ENCODE data around the gene NTPCR. TPM values are rescaled to one million over a fixed set of nuclear protein-coding genes. Genes with fewer than 3 reads are reported as not detected.

NTPCR gene
- total RNA-seq, 1 experiment from 2014 or later, result 45.3 TPM

DNA sequence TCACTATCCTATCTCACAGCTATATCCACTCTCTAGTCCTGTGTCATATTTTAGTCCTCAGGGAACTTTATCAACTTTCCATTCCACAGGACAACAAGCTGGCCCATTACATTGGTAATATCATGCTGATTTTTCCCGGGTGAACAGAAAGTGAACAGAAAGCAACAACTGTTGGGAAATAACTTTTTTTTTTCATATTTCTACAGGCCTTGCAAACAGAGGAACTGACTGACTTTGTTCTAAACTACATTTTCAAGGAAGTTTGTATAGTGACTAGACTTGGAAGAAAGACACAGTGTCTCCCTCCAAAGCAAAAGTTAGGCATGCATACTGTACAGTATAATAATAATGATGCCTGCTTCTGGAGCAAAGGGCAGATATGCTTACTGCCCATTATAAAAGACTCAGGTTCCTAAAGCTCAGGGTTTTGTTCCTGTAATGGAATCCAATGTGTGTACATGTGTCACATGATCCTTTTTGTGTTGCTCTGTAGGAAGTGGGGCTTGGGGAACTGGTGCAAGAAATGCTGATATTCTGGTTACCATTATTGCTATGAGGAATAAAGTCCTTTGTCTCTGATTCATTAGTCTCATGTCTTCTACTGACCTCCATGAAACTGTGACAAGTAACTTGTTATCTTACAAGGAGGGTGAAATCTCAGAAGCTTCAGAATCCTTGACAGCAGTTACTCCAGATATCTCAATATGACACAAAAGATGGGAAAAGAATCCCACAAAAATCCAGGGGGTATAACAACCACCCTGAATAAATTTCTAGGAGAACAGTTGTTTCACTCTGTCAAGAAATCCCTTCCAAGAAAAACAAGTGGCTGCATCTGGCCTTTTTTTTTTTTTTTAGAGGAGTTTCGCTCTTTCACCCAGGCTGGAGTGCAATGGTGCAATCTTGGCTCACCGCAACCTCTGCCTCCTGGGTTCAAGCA is 17.7 kb upstream of the NTPCR start:
- Histone ChIP-seq H3K79me2 (ENCODE audit: low read depth) (no peaks in the 10 kb centered on the region), H3K27me3 (ENCODE audit: insufficient read depth, low read depth) (no peaks in the 10 kb centered on the region; the same call in 1 of the 2 replicates), H3K4me1 (replicated peaks; ENCODE audit: insufficient read depth) (no peaks in the 10 kb centered on the region), H3F3A (ENCODE audit: insufficient read depth, low read depth) (no peaks in the 10 kb centered on the region), H3K27ac (no peak overlapping the region), H3K36me3 (ENCODE audit: low read depth) (no peaks in the 10 kb centered on the region), H2AFZ (no peak overlapping the region), H3K4me3 (no peak overlapping the region), H3K4me2 (no peak overlapping the region), H4K20me1 (ENCODE audit: insufficient read depth) (no peaks in the 10 kb centered on the region), H3K9me2 (ENCODE audit: insufficient read depth) (no peaks in the 10 kb centered on the region), H3K9me3 (ENCODE audit: insufficient read depth, low read depth) (no peaks in the 10 kb centered on the region)
- intact Hi-C loops (cut with micrococcal nuclease; ENCODE audit: unreplicated experiment), result no loop called here
- DNase-seq, result no peak
- ChIA-PET POLR2A (ENCODE audit: unreplicated experiment) (no interaction called here), CTCF (no interaction called here)
- TF ChIP-seq, protein P1, sequence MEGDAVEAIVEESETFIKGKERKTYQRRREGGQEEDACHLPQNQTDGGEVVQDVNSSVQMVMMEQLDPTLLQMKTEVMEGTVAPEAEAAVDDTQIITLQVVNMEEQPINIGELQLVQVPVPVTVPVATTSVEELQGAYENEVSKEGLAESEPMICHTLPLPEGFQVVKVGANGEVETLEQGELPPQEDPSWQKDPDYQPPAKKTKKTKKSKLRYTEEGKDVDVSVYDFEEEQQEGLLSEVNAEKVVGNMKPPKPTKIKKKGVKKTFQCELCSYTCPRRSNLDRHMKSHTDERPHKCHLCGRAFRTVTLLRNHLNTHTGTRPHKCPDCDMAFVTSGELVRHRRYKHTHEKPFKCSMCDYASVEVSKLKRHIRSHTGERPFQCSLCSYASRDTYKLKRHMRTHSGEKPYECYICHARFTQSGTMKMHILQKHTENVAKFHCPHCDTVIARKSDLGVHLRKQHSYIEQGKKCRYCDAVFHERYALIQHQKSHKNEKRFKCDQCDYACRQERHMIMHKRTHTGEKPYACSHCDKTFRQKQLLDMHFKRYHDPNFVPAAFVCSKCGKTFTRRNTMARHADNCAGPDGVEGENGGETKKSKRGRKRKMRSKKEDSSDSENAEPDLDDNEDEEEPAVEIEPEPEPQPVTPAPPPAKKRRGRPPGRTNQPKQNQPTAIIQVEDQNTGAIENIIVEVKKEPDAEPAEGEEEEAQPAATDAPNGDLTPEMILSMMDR (conservative IDR thresholded peaks at IDR 0.05), result no peak
- no peak for TF ChIP-seq EZH2 (IDR thresholded peaks at IDR 0.05; ENCODE audit: low read depth)
- BruUV-seq (replicated peaks), result no TSS peak

DNA sequence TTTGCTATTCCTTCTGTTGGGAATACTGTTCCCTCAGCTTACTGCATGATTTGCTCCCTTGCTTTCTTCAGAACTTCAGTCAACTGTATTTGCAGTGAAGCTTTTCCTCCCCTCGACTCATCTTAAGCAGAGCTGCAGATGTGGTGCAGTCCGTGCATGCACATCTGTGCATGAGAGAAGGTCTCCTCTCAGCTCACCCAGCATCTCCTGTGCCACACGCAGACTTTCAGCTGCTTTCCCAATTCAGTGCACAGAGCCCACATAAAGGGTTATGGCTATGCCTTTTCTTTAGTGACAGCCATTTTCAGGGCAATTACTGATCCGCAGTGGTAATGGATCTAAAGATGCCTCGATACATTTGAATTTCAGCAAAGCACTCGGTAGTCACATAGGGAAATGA is 13.5 kb upstream of the NTPCR start:
- no peaks in the 10 kb centered on the region for H3F3A ChIP-seq (ENCODE audit: insufficient read depth, low read depth)
- H3K4me3 ChIP-seq, result no peak overlapping the region
- H3K9me2 ChIP-seq (ENCODE audit: insufficient read depth), result no peaks in the 10 kb centered on the region
- H3K27ac ChIP-seq, result no peak overlapping the region
- intact Hi-C loops (cut with micrococcal nuclease; ENCODE audit: unreplicated experiment), result no loop called here
- POLR2A ChIA-PET (ENCODE audit: unreplicated experiment), result no interaction called here
- TF ChIP-seq, protein P1 (conservative IDR thresholded peaks at IDR 0.05), result no peak
- no peak for TF ChIP-seq EZH2 (IDR thresholded peaks at IDR 0.05; ENCODE audit: low read depth)
- BruUV-seq (replicated peaks), result no TSS peak
- H3K4me2 ChIP-seq, result no peak overlapping the region
- H3K36me3 ChIP-seq (ENCODE audit: low read depth), result no peaks in the 10 kb centered on the region
- no peaks in the 10 kb centered on the region for H3K4me1 ChIP-seq (replicated peaks; ENCODE audit: insufficient read depth)
- no peaks in the 10 kb centered on the region for H3K9me3 ChIP-seq (ENCODE audit: insufficient read depth, low read depth)
- CTCF ChIA-PET, result no interaction called here
- DNase-seq, result no peak
- H3K27me3 ChIP-seq (ENCODE audit: insufficient read depth, low read depth), result no peaks in the 10 kb centered on the region
- H2AFZ ChIP-seq, result no peak overlapping the region
- no peaks in the 10 kb centered on the region for H4K20me1 ChIP-seq (ENCODE audit: insufficient read depth)
- no peaks in the 10 kb centered on the region for H3K79me2 ChIP-seq (ENCODE audit: low read depth)

DNA sequence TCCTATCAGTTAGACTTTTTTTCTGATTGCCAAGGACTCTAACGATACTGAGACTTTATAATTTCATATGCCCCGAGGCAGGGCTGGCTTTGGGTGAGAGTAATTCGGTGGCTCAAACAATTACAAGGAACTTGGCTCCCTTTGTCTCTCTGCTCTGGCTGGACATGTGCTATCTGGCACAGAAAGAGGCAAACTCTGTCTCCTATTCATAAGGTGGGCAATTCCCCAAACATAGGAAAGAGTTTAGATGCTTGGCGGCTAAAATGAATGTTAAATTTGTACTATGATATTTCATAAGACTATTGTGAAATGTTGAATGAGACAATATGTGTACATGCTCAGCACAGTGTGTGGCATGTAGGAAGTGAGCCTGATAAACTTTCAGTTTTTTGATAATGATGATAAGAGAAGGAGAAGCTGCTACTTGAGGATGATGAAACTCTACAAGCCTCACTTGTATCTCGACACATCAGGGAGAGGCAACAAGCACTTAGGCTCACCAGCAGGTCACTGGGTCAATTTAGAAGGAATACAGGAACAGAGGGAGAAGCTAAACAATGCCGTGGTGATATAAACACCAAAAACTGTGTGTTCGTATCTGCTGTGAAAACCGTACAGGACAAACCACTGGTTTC is 12.6 kb upstream of the NTPCR start:
- Histone ChIP-seq H3K4me1 (replicated peaks; ENCODE audit: insufficient read depth) (no peaks in the 10 kb centered on the region), H3K36me3 (ENCODE audit: low read depth) (no peaks in the 10 kb centered on the region), H3K27me3 (ENCODE audit: insufficient read depth, low read depth) (no peaks in the 10 kb centered on the region), H3K9me2 (ENCODE audit: insufficient read depth) (no peaks in the 10 kb centered on the region), H3K27ac (no peak overlapping the region), H2AFZ (no peak overlapping the region), H4K20me1 (ENCODE audit: insufficient read depth) (no peaks in the 10 kb centered on the region), H3F3A (ENCODE audit: insufficient read depth, low read depth) (no peaks in the 10 kb centered on the region), H3K79me2 (ENCODE audit: low read depth) (no peaks in the 10 kb centered on the region), H3K4me3 (no peak overlapping the region), H3K9me3 (ENCODE audit: insufficient read depth, low read depth) (no peaks in the 10 kb centered on the region), H3K4me2 (no peak overlapping the region; the same call in 1 of the 2 replicates)
- BruUV-seq (replicated peaks), result no TSS peak
- TF ChIP-seq, protein P1 (conservative IDR thresholded peaks at IDR 0.05), result no peak
- no peak for TF ChIP-seq EZH2 (IDR thresholded peaks at IDR 0.05; ENCODE audit: low read depth)
- CTCF ChIA-PET, result no interaction called here
- no peak for DNase-seq
- intact Hi-C loops (cut with micrococcal nuclease; ENCODE audit: unreplicated experiment), result no loop called here
- POLR2A ChIA-PET (ENCODE audit: unreplicated experiment), result no interaction called here

Data from PC-9 (cell line).